HG02678 (cell line): ENCODE data around the gene IFNA5.

Experiments used
- ATAC-seq: cut with Tn5 transposase; IDR thresholded peaks from one replicate; pipeline ENCODE4 v1.9.1; 2021; ENCODE audit warnings: mild to moderate bottlenecking, moderate library complexity; ENCODE audit not compliant: unreplicated experiment

Gene IFNA5

GRCh38 chr9:21305213-21305612 is at the start of gene IFNA5:
Gene IFNA5 (minus strand): TSS chr9:21305313. CDS start chr9:21305256, 57 bp downstream.
- ATAC-seq, result no peak

- no peak for ATAC-seq
These were observed 45.7 kb upstream of the IFNA5 start, which contains the start of gene IFNA6 for GRCh38 chr9:21350787-21351186. Gene IFNA6 (minus strand): TSS chr9:21350887. CDS start chr9:21350887, 0 bp downstream.

GRCh38 chr9:21348430-21348970 is 43.4 kb upstream of the IFNA5 start:
- ATAC-seq, result no peak

GRCh38 chr9:21340735-21341134 is 35.6 kb upstream of the IFNA5 start:
- no peak for ATAC-seq

GRCh38 chr9:21336457-21336856 is 31.3 kb upstream of the IFNA5 start:
- no peak for ATAC-seq

- ATAC-seq, result peak; percentile 94
These were observed 29.9 kb upstream of the IFNA5 start, which contains the start of gene KLHL9 for GRCh38 chr9:21334701-21335632. Gene KLHL9 (minus strand): TSS chr9:21335404. CDS start chr9:21334859, 545 bp downstream.

GRCh38 chr9:21333226-21333625 is 28.1 kb upstream of the IFNA5 start:
- ATAC-seq, result no peak

- ATAC-seq, result no peak
These were observed 26.7 kb upstream of the IFNA5 start for GRCh38 chr9:21331676-21332402.

- ATAC-seq, result peak; percentile 84
These were observed 21.5 kb upstream of the IFNA5 start for GRCh38 chr9:21326526-21327139.

GRCh38 chr9:21324047-21324446 is 18.9 kb upstream of the IFNA5 start:
- no peak for ATAC-seq

- no peak for ATAC-seq
These were observed 17.9 kb upstream of the IFNA5 start for GRCh38 chr9:21322911-21323461.

GRCh38 chr9:21320465-21320864 is 15.4 kb upstream of the IFNA5 start:
- no peak for ATAC-seq

GRCh38 chr9:21317956-21318923 is 13.1 kb upstream of the IFNA5 start:
- ATAC-seq, result peak; percentile 82

GRCh38 chr9:21316860-21317259 is 11.7 kb upstream of the IFNA5 start:
- no peak for ATAC-seq

GRCh38 chr9:21316032-21316842 is 11.1 kb upstream of the IFNA5 start:
- no peak for ATAC-seq

GRCh38 chr9:21314152-21314551 is 9.0 kb upstream of the IFNA5 start:
- ATAC-seq, result no peak

GRCh38 chr9:21311889-21312288 is 6.8 kb upstream of the IFNA5 start:
- ATAC-seq, result no peak

- no peak for ATAC-seq
These were observed 9.1 kb downstream of the IFNA5 start for GRCh38 chr9:21295992-21296391.
